ENCODE data around the gene CCDC112. TPM values are rescaled to one million over a fixed set of nuclear protein-coding genes. Genes with fewer than 3 reads are reported as not detected.

Gene CCDC112
- total and polyA plus RNA-seq, 4 experiments from 2014 or later = 2.4 to 6.3 (median 5.3) TPM

DNA sequence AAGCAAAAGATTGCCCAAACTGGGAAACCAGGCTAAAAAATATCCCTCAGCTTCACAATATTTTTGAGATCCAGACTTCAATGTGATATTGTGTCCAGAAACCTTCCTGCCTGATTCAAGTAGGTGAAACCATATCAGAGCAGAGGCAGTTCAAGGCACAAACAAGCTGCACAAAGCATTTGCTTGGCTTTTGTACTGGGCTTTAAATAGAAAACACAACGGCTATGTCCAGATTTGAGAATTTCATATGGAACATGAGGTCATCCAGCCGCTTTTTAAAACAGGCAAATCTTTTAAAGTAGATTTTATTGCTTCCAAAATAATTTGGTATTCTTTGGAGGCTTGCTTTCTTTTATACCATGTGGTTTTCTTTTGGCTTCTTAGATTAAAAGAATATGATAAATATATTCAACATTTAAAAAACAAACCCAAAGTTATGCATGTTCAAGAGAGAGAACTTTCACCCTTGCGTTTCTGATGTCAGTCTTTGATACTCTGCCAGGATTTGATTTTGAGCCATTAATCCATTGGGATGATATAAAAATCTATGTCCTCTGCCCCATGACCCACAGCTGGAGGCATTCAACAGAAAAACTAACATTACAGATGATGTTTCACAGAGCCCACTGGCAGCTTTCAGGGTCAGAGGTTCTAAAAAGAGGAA is 29.0 kb upstream of the CCDC112 start:
- no peaks in the 10 kb centered on the region for H3K36me3 Mint-ChIP-seq
- H3K27ac Mint-ChIP-seq = no peak overlapping the region
- Histone ChIP-seq H3K27me3 (ENCODE audit: insufficient read depth, low read length) (no peaks in the 10 kb centered on the region), H3K27ac (ENCODE audit: low read depth, low read length) (no peak overlapping the region), H3K4me1 (ENCODE audit: insufficient read depth, low read length) (no peaks in the 10 kb centered on the region), H3K36me3 (ENCODE audit: insufficient read depth, low read length) (no peaks in the 10 kb centered on the region), H3K9me3 (ENCODE audit: control insufficient read depth in 1 of 2, low read length in 2 of 2) (no peaks in the 10 kb centered on the region), H3K4me3 (ENCODE audit: low read length in 2 of 2) (no peak overlapping the region)
- DNase-seq = no peak
- ChIA-PET CTCF (ENCODE audit: partially characterized antibody) (interaction anchor here (0.8 kb wide), 1 partner anchor 13 kb away, joined by 3 read pairs; no protein-coding TSS in a partner anchor), POLR2A (ENCODE audit: partially characterized antibody) (no interaction called here)
- H3K4me3 Mint-ChIP-seq = no peak overlapping the region
- H3K9me3 Mint-ChIP-seq = no peaks in the 10 kb centered on the region
- H3K27me3 Mint-ChIP-seq = peaks cover 9 to 15% of the 10 kb centered on the region in 2 donors
- peaks cover 0 to 1% (median 0%) of the 10 kb centered on the region in 4 donors for H3K4me1 Mint-ChIP-seq
- intact Hi-C loops (cut with micrococcal nuclease) = no loop called here

- no peak for DNase-seq
- intact Hi-C loops (cut with micrococcal nuclease) = no loop called here
- CTCF ChIA-PET (ENCODE audit: partially characterized antibody) = interaction anchor here (1.1 kb wide), 1 partner anchor 250 kb away, joined by 5 read pairs; no protein-coding TSS in a partner anchor
- POLR2A ChIA-PET (ENCODE audit: partially characterized antibody) = no interaction called here
- Mint-ChIP-seq H3K9me3 (no peaks in the 10 kb centered on the region), H3K4me3 (no peak overlapping the region), H3K4me1 (no peaks in the 10 kb centered on the region), H3K27me3 (peaks cover 13 to 18% of the 10 kb centered on the region in 2 donors), H3K27ac (no peak overlapping the region), H3K36me3 (no peaks in the 10 kb centered on the region)
- no peak overlapping the region for H3K27ac ChIP-seq (ENCODE audit: low read depth, low read length)
- no peaks in the 10 kb centered on the region for H3K4me1 ChIP-seq (ENCODE audit: insufficient read depth, low read length)
- no peak overlapping the region for H3K4me3 ChIP-seq (ENCODE audit: low read length in 2 of 2)
- no peaks in the 10 kb centered on the region for H3K36me3 ChIP-seq (ENCODE audit: insufficient read depth, low read length)
- H3K9me3 ChIP-seq (ENCODE audit: control insufficient read depth in 1 of 2, low read length in 2 of 2) = no peaks in the 10 kb centered on the region
- H3K27me3 ChIP-seq (ENCODE audit: insufficient read depth, low read length) = no peaks in the 10 kb centered on the region
Measured at GRCh38 chr5:115324021-115324420, 27.6 kb upstream of the CCDC112 start.

- no peaks in the 10 kb centered on the region for H3K27me3 ChIP-seq (ENCODE audit: insufficient read depth, low read length)
- H3K4me1 Mint-ChIP-seq = no peaks in the 10 kb centered on the region
- no peaks in the 10 kb centered on the region for H3K4me1 ChIP-seq (ENCODE audit: insufficient read depth, low read length)
- no peaks in the 10 kb centered on the region for H3K9me3 ChIP-seq (ENCODE audit: control insufficient read depth in 1 of 2, low read length in 2 of 2)
- CTCF ChIA-PET (ENCODE audit: partially characterized antibody) = interaction anchor here (1.5 kb wide), 1 partner anchor 252 kb away, joined by 9 read pairs; no protein-coding TSS in a partner anchor
- no peaks in the 10 kb centered on the region for H3K9me3 Mint-ChIP-seq
- intact Hi-C loops (cut with micrococcal nuclease) = no loop called here
- no peak overlapping the region for H3K4me3 Mint-ChIP-seq
- H3K27ac Mint-ChIP-seq = no peak overlapping the region
- H3K36me3 Mint-ChIP-seq = no peaks in the 10 kb centered on the region
- no peaks in the 10 kb centered on the region for H3K36me3 ChIP-seq (ENCODE audit: insufficient read depth, low read length)
- DNase-seq = no peak
- POLR2A ChIA-PET (ENCODE audit: partially characterized antibody) = no interaction called here
- no peak overlapping the region for H3K27ac ChIP-seq (ENCODE audit: low read depth, low read length)
- H3K4me3 ChIP-seq (ENCODE audit: low read length in 2 of 2) = no peak overlapping the region
- peaks cover 16 to 18% of the 10 kb centered on the region in 2 donors for H3K27me3 Mint-ChIP-seq
Measured at GRCh38 chr5:115322729-115323128, 26.3 kb upstream of the CCDC112 start.

DNA sequence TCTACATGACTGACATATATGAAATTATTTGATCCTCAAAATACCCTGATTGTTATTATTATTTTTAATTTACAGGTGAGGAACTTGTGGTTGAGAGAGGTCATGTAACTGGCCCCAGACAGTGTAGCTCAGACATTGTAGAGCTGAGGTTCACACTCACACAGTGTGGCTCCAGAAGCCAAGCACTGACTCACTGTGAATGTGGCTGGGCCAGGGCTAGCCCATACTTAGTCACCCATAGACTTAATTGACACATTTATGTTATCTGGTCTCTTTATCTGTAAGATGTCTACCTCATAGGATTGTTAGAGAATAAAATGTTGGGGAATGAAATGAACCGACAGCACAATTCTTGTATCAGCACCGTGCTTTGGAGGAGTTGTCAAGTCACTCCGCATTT is 24.9 kb upstream of the CCDC112 start:
- Mint-ChIP-seq H3K4me1 (no peaks in the 10 kb centered on the region), H3K27ac (no peak overlapping the region), H3K9me3 (no peaks in the 10 kb centered on the region), H3K4me3 (no peak overlapping the region), H3K27me3 (peaks cover 16 to 17% of the 10 kb centered on the region in 2 donors), H3K36me3 (no peaks in the 10 kb centered on the region)
- no peak overlapping the region for H3K4me3 ChIP-seq (ENCODE audit: low read length in 2 of 2)
- intact Hi-C loops (cut with micrococcal nuclease) = no loop called here
- H3K4me1 ChIP-seq (ENCODE audit: insufficient read depth, low read length) = no peaks in the 10 kb centered on the region
- ChIA-PET CTCF (ENCODE audit: partially characterized antibody) (interaction anchor here (17.7 kb wide), 1 partner anchor 252 kb away, joined by 417 read pairs; no protein-coding TSS in a partner anchor), POLR2A (ENCODE audit: partially characterized antibody) (no interaction called here)
- H3K36me3 ChIP-seq (ENCODE audit: insufficient read depth, low read length) = no peaks in the 10 kb centered on the region
- DNase-seq = no peak
- H3K27ac ChIP-seq (ENCODE audit: low read depth, low read length) = no peak overlapping the region
- H3K9me3 ChIP-seq (ENCODE audit: control insufficient read depth in 1 of 2, low read length in 2 of 2) = no peaks in the 10 kb centered on the region
- H3K27me3 ChIP-seq (ENCODE audit: insufficient read depth, low read length) = no peaks in the 10 kb centered on the region

DNA sequence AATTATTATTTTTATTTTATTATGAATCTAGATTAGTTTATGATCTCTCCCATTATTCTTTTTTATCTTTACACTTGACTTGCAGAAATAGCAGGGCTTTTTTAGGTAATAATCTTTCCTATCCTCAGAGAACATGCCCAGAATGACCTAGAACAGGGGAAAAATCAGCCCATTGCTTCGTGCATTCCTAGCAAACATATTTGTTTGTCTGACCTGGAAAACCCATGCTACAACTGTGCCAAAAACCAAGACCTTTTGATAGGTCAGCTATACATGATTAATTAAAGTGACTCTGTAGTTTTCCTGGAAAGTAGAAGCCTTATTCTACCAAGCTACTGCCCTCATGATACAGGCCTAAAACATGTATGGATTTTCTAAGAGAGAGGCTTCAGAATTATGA is 24.1 kb upstream of the CCDC112 start:
- Histone ChIP-seq H3K27me3 (ENCODE audit: insufficient read depth, low read length) (no peaks in the 10 kb centered on the region), H3K9me3 (ENCODE audit: control insufficient read depth in 1 of 2, low read length in 2 of 2) (no peaks in the 10 kb centered on the region), H3K4me3 (ENCODE audit: low read length in 2 of 2) (no peak overlapping the region), H3K4me1 (ENCODE audit: insufficient read depth, low read length) (no peaks in the 10 kb centered on the region), H3K27ac (ENCODE audit: low read depth, low read length) (no peak overlapping the region), H3K36me3 (ENCODE audit: insufficient read depth, low read length) (no peaks in the 10 kb centered on the region)
- Mint-ChIP-seq H3K36me3 (no peaks in the 10 kb centered on the region), H3K4me1 (no peaks in the 10 kb centered on the region), H3K27ac (no peak overlapping the region), H3K9me3 (no peaks in the 10 kb centered on the region), H3K27me3 (peaks cover 17 to 20% of the 10 kb centered on the region in 2 donors), H3K4me3 (no peak overlapping the region)
- POLR2A ChIA-PET (ENCODE audit: partially characterized antibody) = no interaction called here
- CTCF ChIA-PET (ENCODE audit: partially characterized antibody) = interaction anchor here (17.7 kb wide), 1 partner anchor 252 kb away, joined by 417 read pairs; no protein-coding TSS in a partner anchor
- intact Hi-C loops (cut with micrococcal nuclease) = no loop called here
- no peak for DNase-seq

GRCh38 chr5:115320006-115320405 is 23.6 kb upstream of the CCDC112 start:
- DNase-seq = no peak
- ChIA-PET POLR2A (ENCODE audit: partially characterized antibody) (no interaction called here), CTCF (ENCODE audit: partially characterized antibody) (interaction anchor here (17.7 kb wide), 1 partner anchor 253 kb away, joined by 417 read pairs; no protein-coding TSS in a partner anchor)
- Histone ChIP-seq H3K36me3 (ENCODE audit: insufficient read depth, low read length) (no peaks in the 10 kb centered on the region), H3K4me3 (ENCODE audit: low read length in 2 of 2) (no peak overlapping the region), H3K27ac (ENCODE audit: low read depth, low read length) (no peak overlapping the region), H3K9me3 (ENCODE audit: control insufficient read depth in 1 of 2, low read length in 2 of 2) (no peaks in the 10 kb centered on the region), H3K27me3 (ENCODE audit: insufficient read depth, low read length) (no peaks in the 10 kb centered on the region), H3K4me1 (ENCODE audit: insufficient read depth, low read length) (no peaks in the 10 kb centered on the region)
- Mint-ChIP-seq H3K4me3 (no peak overlapping the region), H3K27ac (no peak overlapping the region), H3K4me1 (no peaks in the 10 kb centered on the region), H3K36me3 (no peaks in the 10 kb centered on the region), H3K27me3 (peaks cover 17 to 20% of the 10 kb centered on the region in 2 donors), H3K9me3 (no peaks in the 10 kb centered on the region)
- intact Hi-C loops (cut with micrococcal nuclease) = no loop called here

DNA sequence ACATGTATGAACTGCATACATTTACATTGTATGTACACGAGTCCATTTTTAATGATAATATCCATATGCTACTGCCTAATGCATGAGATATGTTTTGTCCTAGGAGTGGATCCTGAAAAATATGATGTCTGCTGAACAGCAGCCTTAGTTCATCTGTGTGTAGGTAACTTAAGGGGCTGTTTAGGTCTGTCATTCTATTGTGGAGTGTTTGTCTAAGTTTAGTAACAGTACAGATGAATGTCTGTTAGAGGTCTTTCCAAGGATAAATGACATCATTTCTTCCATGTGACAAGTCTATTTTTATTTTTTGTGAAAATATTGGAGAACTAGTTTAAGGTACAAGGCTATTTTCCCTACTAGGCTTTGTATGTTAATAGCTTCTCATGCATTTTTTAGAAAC is 22.6 kb upstream of the CCDC112 start:
- intact Hi-C loops (cut with micrococcal nuclease) = no loop called here
- Histone ChIP-seq H3K27me3 (ENCODE audit: insufficient read depth, low read length) (no peaks in the 10 kb centered on the region), H3K9me3 (ENCODE audit: control insufficient read depth in 1 of 2, low read length in 2 of 2) (no peaks in the 10 kb centered on the region), H3K36me3 (ENCODE audit: insufficient read depth, low read length) (no peaks in the 10 kb centered on the region), H3K4me1 (ENCODE audit: insufficient read depth, low read length) (no peaks in the 10 kb centered on the region), H3K4me3 (ENCODE audit: low read length in 2 of 2) (no peak overlapping the region), H3K27ac (ENCODE audit: low read depth, low read length) (no peak overlapping the region)
- ChIA-PET POLR2A (ENCODE audit: partially characterized antibody) (no interaction called here), CTCF (ENCODE audit: partially characterized antibody) (interaction anchor here (17.7 kb wide), 1 partner anchor 254 kb away, joined by 417 read pairs; no protein-coding TSS in a partner anchor)
- Mint-ChIP-seq H3K4me1 (no peaks in the 10 kb centered on the region), H3K4me3 (no peak overlapping the region), H3K27me3 (peaks cover 17 to 23% of the 10 kb centered on the region in 2 donors), H3K9me3 (no peaks in the 10 kb centered on the region), H3K27ac (no peak overlapping the region), H3K36me3 (no peaks in the 10 kb centered on the region)
- DNase-seq = no peak

All from CD4-positive, alpha-beta memory T cell (primary cell).